Natural killer cell (primary cell): Measurements from ENCODE around the gene TCEAL2. TPM values are rescaled to one million over a fixed set of nuclear protein-coding genes. Genes with fewer than 3 reads are reported as not detected.

Experiments used
- ATAC-seq, 3 donors: fragments of 150-1000 bp in 2 of 3; fragments of 200-7000 bp in 1 of 3; cut with Tn5 transposase; 1 replicate in 1 of 3; 2 replicates in 2 of 3; pipeline ENCODE4 v1.10.0; 2021; ENCODE audit warnings: mild to moderate bottlenecking in 2 of 3, moderate library complexity in 2 of 3
- DNase-seq, 2 donors: peaks; one replicate each; pipeline versions ENCODE4 v3.0.0 to v3.0.0-alpha.2; 2013 to 2021; ENCODE audit warnings: mixed read lengths in 1 of 2
- H3K27ac ChIP-seq: one replicate; pipeline ENCODE4 v1.5.1; 2013; ENCODE audit warnings: mild to moderate bottlenecking, low read length
- H3K27me3 ChIP-seq: one replicate; pipeline ENCODE4 v1.6.1; 2013; ENCODE audit warnings: low read length; ENCODE audit not compliant: control insufficient read depth, insufficient read depth
- H3K36me3 ChIP-seq: one replicate; pipeline ENCODE4 v1.6.1; 2013; ENCODE audit warnings: low read length; ENCODE audit not compliant: control insufficient read depth, insufficient read depth
- H3K4me1 ChIP-seq: one replicate; pipeline ENCODE4 v1.6.1; 2013; ENCODE audit warnings: low read length; ENCODE audit not compliant: control insufficient read depth, insufficient read depth
- H3K4me3 ChIP-seq: one replicate; pipeline ENCODE4 v1.5.1; 2013; ENCODE audit warnings: low read length
- H3K9me3 ChIP-seq: one replicate; pipeline ENCODE4 v1.6.1; 2013; ENCODE audit warnings: low read length; ENCODE audit not compliant: control insufficient read depth, insufficient read depth
- H3K27ac Mint-ChIP-seq, 2 donors: one replicate each; pipeline ENCODE4 v1.8.0; 2022; ENCODE audit warnings: mild to moderate bottlenecking in 2 of 2, mixed read lengths in 2 of 2, moderate library complexity in 1 of 2
- H3K27me3 Mint-ChIP-seq, 2 donors: one replicate each; pipeline ENCODE4 v1.8.0; 2022; ENCODE audit warnings: low read depth in 2 of 2, mixed read lengths in 2 of 2
- H3K36me3 Mint-ChIP-seq: one replicate; pipeline ENCODE4 v1.8.0; 2022; ENCODE audit warnings: mixed read lengths
- H3K4me1 Mint-ChIP-seq, 2 donors: one replicate each; pipeline ENCODE4 v1.8.0; 2022; ENCODE audit warnings: mixed read lengths in 2 of 2
- H3K4me3 Mint-ChIP-seq: one replicate; pipeline ENCODE4 v1.8.0; 2022; ENCODE audit warnings: mild to moderate bottlenecking, moderate library complexity, mixed read lengths
- H3K9me3 Mint-ChIP-seq, 2 donors: one replicate each; pipeline ENCODE4 v1.8.0; 2022; ENCODE audit warnings: mixed read lengths in 2 of 2
- WGBS: methylation state at CpG from one replicate; pipeline ENCODE4 v1.1.7; 2013; ENCODE audit warnings: missing lambda C conversion rate; ENCODE audit not compliant: insufficient coverage; 5-methylcytosine and 5-hydroxymethylcytosine counted together
- intact Hi-C: fragments of 100-400 bp; cut with micrococcal nuclease; formaldehyde crosslinking; loops from one replicate; pipeline ENCODE4 v1.14.2; 2022
- total RNA-seq, 4 donors: library from RNA; stranded (reverse); fragments of 120-200 nt in 1 of 4; gene quantifications; one replicate each; pipeline versions ENCODE4 v1.2.3 to v1.2.4, GENCODE V29; 2013 to 2022
- TF ChIP-seq, protein P1 (sequence below): fragments of 200-600 bp; IDR thresholded peaks from one replicate; pipeline ENCODE4 v1.8.0; 2022; ENCODE audit warnings: antibody characterized with exemption

Gene TCEAL2
- total RNA-seq, 3 donors from 2014 or later (not counting 1 experiment from before 2014, with no cell fraction given): not detected

GRCh38 chrX:102154218-102154860 lies 28.9 kb downstream of the TCEAL2 start:
- TF ChIP-seq, protein P1, sequence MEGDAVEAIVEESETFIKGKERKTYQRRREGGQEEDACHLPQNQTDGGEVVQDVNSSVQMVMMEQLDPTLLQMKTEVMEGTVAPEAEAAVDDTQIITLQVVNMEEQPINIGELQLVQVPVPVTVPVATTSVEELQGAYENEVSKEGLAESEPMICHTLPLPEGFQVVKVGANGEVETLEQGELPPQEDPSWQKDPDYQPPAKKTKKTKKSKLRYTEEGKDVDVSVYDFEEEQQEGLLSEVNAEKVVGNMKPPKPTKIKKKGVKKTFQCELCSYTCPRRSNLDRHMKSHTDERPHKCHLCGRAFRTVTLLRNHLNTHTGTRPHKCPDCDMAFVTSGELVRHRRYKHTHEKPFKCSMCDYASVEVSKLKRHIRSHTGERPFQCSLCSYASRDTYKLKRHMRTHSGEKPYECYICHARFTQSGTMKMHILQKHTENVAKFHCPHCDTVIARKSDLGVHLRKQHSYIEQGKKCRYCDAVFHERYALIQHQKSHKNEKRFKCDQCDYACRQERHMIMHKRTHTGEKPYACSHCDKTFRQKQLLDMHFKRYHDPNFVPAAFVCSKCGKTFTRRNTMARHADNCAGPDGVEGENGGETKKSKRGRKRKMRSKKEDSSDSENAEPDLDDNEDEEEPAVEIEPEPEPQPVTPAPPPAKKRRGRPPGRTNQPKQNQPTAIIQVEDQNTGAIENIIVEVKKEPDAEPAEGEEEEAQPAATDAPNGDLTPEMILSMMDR: no peak
- Histone ChIP-seq H3K27me3 (no peaks in the 10 kb centered on the region), H3K27ac (no peak overlapping the region), H3K36me3 (no peaks in the 10 kb centered on the region), H3K9me3 (no peaks in the 10 kb centered on the region), H3K4me3 (no peak overlapping the region), H3K4me1 (peaks cover 5% of the 10 kb centered on the region)
- Mint-ChIP-seq H3K27me3 (peaks cover 9 to 32% of the 10 kb centered on the region in 2 donors), H3K9me3 (no peaks in the 10 kb centered on the region), H3K36me3 (no peaks in the 10 kb centered on the region), H3K4me3 (peak overlapping the region; percentile 97), H3K27ac (peak overlapping the region; percentile 81 to 90), H3K4me1 (peaks cover 19 to 23% of the 10 kb centered on the region in 2 donors)
- no peak for ATAC-seq
- 30% methylated on average over 9 of the region's 11 CpGs for WGBS
- peak in 1 of 2 donors; percentile 26 for DNase-seq
- intact Hi-C loops: no loop called here

DNA sequence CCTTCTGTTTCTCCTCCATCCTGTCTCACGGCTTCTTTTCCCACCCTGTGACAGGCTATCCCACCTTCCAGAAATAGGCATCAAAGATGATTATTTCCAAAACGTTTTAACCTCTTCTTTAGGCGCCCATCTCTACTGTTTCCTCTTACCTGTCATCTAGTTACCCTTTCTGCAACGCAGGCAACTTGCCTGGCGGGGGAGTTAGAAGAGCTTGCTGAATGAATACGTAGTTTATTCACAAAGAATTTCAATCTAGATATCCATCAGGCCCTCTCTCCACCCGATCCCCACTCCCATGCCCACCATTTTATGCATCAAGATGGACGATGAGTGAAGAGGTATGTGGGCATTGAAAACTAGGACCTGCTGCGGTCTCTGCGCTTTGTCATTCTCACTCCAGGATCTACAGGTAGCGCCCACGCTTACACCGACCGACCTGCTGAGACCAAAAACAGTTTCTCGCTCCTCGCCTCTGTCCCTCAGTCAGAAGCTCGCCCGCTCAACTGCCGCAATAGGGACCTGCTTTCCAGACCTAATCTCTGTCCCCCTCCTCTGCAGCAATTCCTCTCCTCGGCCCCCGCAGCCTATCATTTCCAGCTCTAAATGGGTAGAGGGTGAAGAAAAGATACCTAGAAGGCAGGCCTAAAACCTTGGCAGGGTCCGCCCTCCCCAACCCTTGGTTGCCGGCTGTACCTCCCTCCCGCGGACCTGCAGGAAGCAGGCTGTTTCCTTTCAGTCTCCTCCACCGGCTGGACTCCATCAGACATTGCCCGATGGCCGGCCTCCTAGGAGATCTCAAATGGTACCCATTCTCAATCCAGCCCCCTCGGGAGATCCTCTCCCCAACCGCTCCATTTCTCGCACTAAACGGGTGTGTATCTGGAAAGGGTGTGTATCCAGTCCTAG lies 29.7 kb downstream of the TCEAL2 start:
- no peaks in the 10 kb centered on the region for H3K9me3 Mint-ChIP-seq
- peak overlapping the region; percentile 53 for H3K4me3 ChIP-seq
- H3K4me1 Mint-ChIP-seq: peaks cover 19 to 23% of the 10 kb centered on the region in 2 donors
- H3K27ac Mint-ChIP-seq: peak overlapping the region; percentile 81 to 90
- DNase-seq (peak in 1 of 2 donors; percentile 49), ATAC-seq (peak; percentile 19 to 47 (median 41))
- peak overlapping the region; percentile 52 for H3K27ac ChIP-seq
- 3% methylated on average over 15 of the region's 32 CpGs for WGBS
- no peaks in the 10 kb centered on the region for H3K9me3 ChIP-seq
- H3K4me3 Mint-ChIP-seq: peak overlapping the region; percentile 97
- TF ChIP-seq, protein P1: no peak
- peaks cover 5% of the 10 kb centered on the region for H3K4me1 ChIP-seq
- intact Hi-C loops: no loop called here
- H3K27me3 ChIP-seq: no peaks in the 10 kb centered on the region
- H3K36me3 Mint-ChIP-seq: no peaks in the 10 kb centered on the region
- no peaks in the 10 kb centered on the region for H3K36me3 ChIP-seq
- peaks cover 11 to 32% of the 10 kb centered on the region in 2 donors for H3K27me3 Mint-ChIP-seq

- TF ChIP-seq, protein P1: no peak
- Histone ChIP-seq H3K36me3 (no peaks in the 10 kb centered on the region), H3K27me3 (no peaks in the 10 kb centered on the region), H3K27ac (peak within 1 kb of the TSS; percentile 52), H3K4me1 (peaks cover 5% of the 10 kb centered on the region), H3K4me3 (peak within 1 kb of the TSS; percentile 53), H3K9me3 (no peaks in the 10 kb centered on the region)
- peaks cover 12 to 32% of the 10 kb centered on the region in 2 donors for H3K27me3 Mint-ChIP-seq
- WGBS: 0% methylated on average over 12 of the region's 15 CpGs
- intact Hi-C loops: no loop called here
- peak within 1 kb of the TSS; percentile 97 for H3K4me3 Mint-ChIP-seq
- H3K9me3 Mint-ChIP-seq: no peaks in the 10 kb centered on the region
- H3K36me3 Mint-ChIP-seq: no peaks in the 10 kb centered on the region
- H3K27ac Mint-ChIP-seq: peak within 1 kb of the TSS; percentile 81 to 90
- peak; percentile 91 to 97 (median 96) for ATAC-seq
- H3K4me1 Mint-ChIP-seq: peaks cover 19 to 23% of the 10 kb centered on the region in 2 donors
- peak in 1 of 2 donors; percentile 80 for DNase-seq
Observed at GRCh38 chrX:102155806-102156179, 30.3 kb downstream of the TCEAL2 start, which contains the start of gene BEX5. Gene BEX5, minus strand, starts transcription at chrX:102155977. Its CDS starts 1,712 bp downstream, at chrX:102154265.

Other genes with a start within 250 kb of the TCEAL2 start
- gene ZMAT1, start 193.7 kb upstream of the TCEAL2 start, total RNA-seq: 10 to 100 TPM; 13.5 to 14.9 (median 14.3) TPM
- not detected for gene TCEAL6, start 16.8 kb downstream of the TCEAL2 start, total RNA-seq
- 1 to 10 TPM in 2 of 3 donors, under 1 TPM in 1; 0.75 to 2.5 (median 1.8) TPM for gene BEX5, start 30.3 kb downstream of the TCEAL2 start, total RNA-seq
- gene TCP11X1, start 89.6 kb downstream of the TCEAL2 start, total RNA-seq: not detected
- not detected for gene NXF2, start 121.5 kb downstream of the TCEAL2 start, total RNA-seq